Right atrium auricular region (tissue), 2 donors: ENCODE measurements around the gene IL3. TPM values are rescaled to one million over a fixed set of nuclear protein-coding genes. Genes with fewer than 3 reads are reported as not detected.

ENCODE experiments used
- DNase-seq: peaks from one replicate; pipeline ENCODE4 v3.0.0-alpha.2; 2019; ENCODE audit warnings: low spot score
- H3K27ac ChIP-seq, 2 donors: fragments of 200-600 bp; sonication (generic); 1 replicate in 1 of 2; 2 replicates in 1 of 2; pipeline ENCODE4 v1.5.1; 2016 to 2019
- H3K27me3 ChIP-seq, 2 donors: fragments of 200-600 bp; sonication (generic); one replicate each; pipeline versions ENCODE4 v1.5.1 to v1.6.0; 2017 to 2019
- H3K36me3 ChIP-seq: fragments of 200-600 bp; sonication (generic); one replicate; pipeline ENCODE4 v1.5.1; 2016
- H3K4me1 ChIP-seq, 2 donors: fragments of 200-600 bp; sonication (generic); one replicate each; pipeline versions ENCODE4 v1.5.1 to v1.6.0; 2017 to 2019
- H3K4me3 ChIP-seq, 2 donors: fragments of 200-600 bp; sonication (generic); 1 replicate in 1 of 2; 2 replicates in 1 of 2; pipeline ENCODE4 v1.5.1; 2017 to 2019; ENCODE audit warnings: mild to moderate bottlenecking in 1 of 2, moderate library complexity in 1 of 2
- H3K9me3 ChIP-seq, 2 donors: fragments of 200-600 bp; sonication (generic); one replicate each; pipeline ENCODE4 v1.5.1; 2019
- CTCF ChIP-seq, 2 donors: fragments of 200-600 bp; sonication (generic); IDR thresholded peaks; one replicate each; pipeline ENCODE4 v1.5.1; 2019; ENCODE audit warnings: antibody characterized with exemption in 2 of 2
- total RNA-seq, 2 donors: library from RNA; depleted of rRNA; stranded (reverse); fragments of >200 nt; gene quantifications; one replicate each; pipeline ENCODE4 v1.1.0, GENCODE V29; 2016

IL3 gene
- total RNA-seq, 2 donors from 2014 or later: not detected

- no peak for DNase-seq
- Histone ChIP-seq H3K27me3 (no peaks in the 10 kb centered on the region), H3K4me1 (peaks cover 0 to 16% of the 10 kb centered on the region in 2 donors), H3K27ac (no peak overlapping the region), H3K9me3 (no peaks in the 10 kb centered on the region), H3K4me3 (no peak overlapping the region), H3K36me3 (no peaks in the 10 kb centered on the region)
- no peak for TF ChIP-seq CTCF (IDR thresholded peaks at IDR 0.05)
These were observed 22.7 kb downstream of the IL3 start for GRCh38 chr5:132083071-132083678.

- no peak overlapping the region for H3K27ac ChIP-seq
- H3K27me3 ChIP-seq: no peaks in the 10 kb centered on the region
- no peak for TF ChIP-seq CTCF (IDR thresholded peaks at IDR 0.05)
- H3K4me3 ChIP-seq: no peak overlapping the region
- no peaks in the 10 kb centered on the region for H3K36me3 ChIP-seq
- peaks cover 0 to 16% of the 10 kb centered on the region in 2 donors for H3K4me1 ChIP-seq
- no peaks in the 10 kb centered on the region for H3K9me3 ChIP-seq
- no peak for DNase-seq
These were observed 25.2 kb downstream of the IL3 start for GRCh38 chr5:132085686-132086085.

GRCh38 chr5:132086277-132086794 lies 25.9 kb downstream of the IL3 start:
- Histone ChIP-seq H3K27ac (no peak overlapping the region), H3K36me3 (no peaks in the 10 kb centered on the region), H3K4me3 (no peak overlapping the region), H3K9me3 (no peaks in the 10 kb centered on the region), H3K4me1 (peaks cover 0 to 16% of the 10 kb centered on the region in 2 donors), H3K27me3 (no peaks in the 10 kb centered on the region)
- no peak for TF ChIP-seq CTCF (IDR thresholded peaks at IDR 0.05)
- DNase-seq: peak; percentile 75

GRCh38 chr5:132087176-132087575 lies 26.7 kb downstream of the IL3 start:
- Histone ChIP-seq H3K9me3 (no peaks in the 10 kb centered on the region), H3K36me3 (no peaks in the 10 kb centered on the region), H3K27me3 (no peaks in the 10 kb centered on the region), H3K27ac (no peak overlapping the region), H3K4me3 (no peak overlapping the region), H3K4me1 (peaks cover 0 to 16% of the 10 kb centered on the region in 2 donors)
- DNase-seq: no peak
- no peak for TF ChIP-seq CTCF (IDR thresholded peaks at IDR 0.05)

GRCh38 chr5:132087661-132088060 lies 27.2 kb downstream of the IL3 start:
- H3K4me1 ChIP-seq: peaks cover 0 to 16% of the 10 kb centered on the region in 2 donors
- H3K4me3 ChIP-seq: no peak overlapping the region
- no peaks in the 10 kb centered on the region for H3K27me3 ChIP-seq
- no peaks in the 10 kb centered on the region for H3K36me3 ChIP-seq
- no peak for DNase-seq
- H3K27ac ChIP-seq: no peak overlapping the region
- H3K9me3 ChIP-seq: no peaks in the 10 kb centered on the region
- TF ChIP-seq CTCF (IDR thresholded peaks at IDR 0.05): no peak

GRCh38 chr5:132089363-132089762 lies 28.9 kb downstream of the IL3 start:
- TF ChIP-seq CTCF (IDR thresholded peaks at IDR 0.05): no peak
- no peaks in the 10 kb centered on the region for H3K9me3 ChIP-seq
- no peak for DNase-seq
- H3K27me3 ChIP-seq: no peaks in the 10 kb centered on the region
- peaks cover 0 to 16% of the 10 kb centered on the region in 2 donors for H3K4me1 ChIP-seq
- H3K4me3 ChIP-seq: no peak overlapping the region
- no peak overlapping the region for H3K27ac ChIP-seq
- no peaks in the 10 kb centered on the region for H3K36me3 ChIP-seq
